ENCODE results near the gene PROK1.

Gene PROK1

DNA sequence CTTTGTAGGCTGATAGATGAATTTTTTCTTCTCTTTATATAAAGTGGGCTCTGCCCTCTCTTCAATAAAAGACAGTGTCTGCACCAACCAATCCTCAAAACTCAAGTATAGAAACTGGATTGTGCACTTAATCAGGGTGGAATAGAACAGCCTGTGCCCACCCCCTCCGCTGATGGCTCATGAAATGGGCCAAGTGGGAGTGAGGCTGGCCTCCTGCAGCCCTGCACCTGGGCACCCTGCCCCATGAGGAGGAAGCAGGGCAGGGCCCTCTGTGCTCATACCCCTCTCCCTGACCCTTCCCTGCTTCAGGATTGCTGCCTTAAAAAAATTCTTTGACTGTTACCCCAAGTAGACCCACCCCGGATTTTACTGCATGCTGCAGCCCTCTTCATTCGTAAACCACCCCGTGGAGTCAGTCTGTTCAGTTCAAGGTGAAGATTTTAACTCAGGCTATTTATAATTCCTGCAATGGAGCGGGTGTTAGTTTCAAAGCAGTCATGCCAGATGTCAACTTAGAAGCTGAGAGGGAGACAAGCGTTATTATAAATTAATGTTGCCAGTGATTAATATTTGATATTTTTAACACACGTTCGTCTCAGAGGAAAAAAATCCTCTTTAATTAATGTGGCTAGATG lies 15.8 kb downstream of the PROK1 start:
- no peak for DNase-seq

DNA sequence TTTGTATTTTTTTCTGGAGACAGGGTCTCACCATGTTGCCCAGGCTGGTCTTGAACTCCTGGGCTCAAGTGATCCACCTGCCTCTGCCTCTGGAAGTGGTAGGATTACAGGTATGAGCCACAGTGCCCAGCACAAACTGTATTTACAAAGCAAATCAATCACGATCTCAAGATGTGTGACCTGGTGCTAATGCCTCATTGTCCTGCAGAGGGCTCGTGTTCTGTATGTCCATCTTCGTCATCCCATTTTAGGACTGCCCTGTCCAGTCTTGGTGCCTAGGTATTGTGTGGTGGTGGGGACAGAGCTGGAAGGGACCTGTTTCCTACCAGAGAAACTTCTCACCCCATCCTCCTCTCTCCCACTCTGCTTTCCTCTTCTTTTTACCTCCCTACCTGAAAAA lies 20.2 kb downstream of the PROK1 start:
- no peak for DNase-seq

DNA sequence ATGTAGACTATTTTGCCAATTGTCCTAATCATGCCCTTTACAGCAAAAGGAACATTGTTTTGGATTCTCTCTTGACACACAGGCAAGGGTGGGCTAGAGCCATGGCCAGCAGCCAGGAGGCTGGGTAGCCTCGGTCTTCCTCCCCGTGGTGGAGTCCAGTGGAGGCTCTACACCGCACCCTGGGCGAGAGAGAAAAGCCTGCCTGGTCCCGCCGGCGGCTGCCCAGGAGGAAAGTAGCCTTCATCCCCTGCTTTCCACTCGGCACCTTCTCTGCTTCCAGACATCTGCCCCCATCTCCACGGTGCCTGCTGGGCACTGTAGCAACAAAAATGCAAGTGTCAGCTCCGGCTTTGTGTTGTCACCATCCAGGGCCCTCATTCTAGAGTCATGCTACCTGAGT lies 21.6 kb downstream of the PROK1 start:
- DNase-seq, result no peak

GRCh38 chr1:110474444-110474843 lies 23.5 kb downstream of the PROK1 start:
- DNase-seq, result no peak

DNA sequence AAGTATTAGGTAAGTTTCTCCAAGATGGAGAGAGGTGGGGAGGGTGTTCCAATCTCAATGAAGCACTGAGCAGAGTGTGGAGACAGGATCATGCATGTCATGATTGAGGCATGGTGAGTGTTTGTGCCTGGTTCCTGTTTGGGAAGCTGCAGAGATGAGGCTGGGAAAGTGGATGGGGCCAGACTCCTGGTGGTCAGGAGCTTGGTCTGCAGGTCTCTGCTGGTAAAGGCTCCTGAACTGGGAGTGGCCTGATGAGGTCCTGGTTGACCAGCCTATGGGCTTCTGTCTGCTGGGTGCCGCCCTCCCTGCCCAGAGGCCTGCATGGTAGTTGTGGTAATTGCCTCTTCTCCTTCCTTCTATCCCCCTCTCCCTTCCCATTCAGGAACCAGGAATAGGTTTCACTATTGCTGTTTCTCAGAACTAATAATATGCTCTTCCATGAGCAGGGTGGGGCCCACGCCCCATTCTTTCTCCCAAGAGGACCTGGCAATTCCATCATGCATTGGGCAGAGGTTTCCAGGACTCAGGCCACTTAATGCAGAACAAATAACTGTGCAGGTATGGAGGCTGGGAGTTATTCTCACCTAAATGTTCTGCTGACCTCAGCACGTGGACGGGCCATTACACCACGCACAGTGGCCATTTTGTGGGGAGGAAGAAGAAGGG lies 24.5 kb downstream of the PROK1 start:
- no peak for DNase-seq

DNA sequence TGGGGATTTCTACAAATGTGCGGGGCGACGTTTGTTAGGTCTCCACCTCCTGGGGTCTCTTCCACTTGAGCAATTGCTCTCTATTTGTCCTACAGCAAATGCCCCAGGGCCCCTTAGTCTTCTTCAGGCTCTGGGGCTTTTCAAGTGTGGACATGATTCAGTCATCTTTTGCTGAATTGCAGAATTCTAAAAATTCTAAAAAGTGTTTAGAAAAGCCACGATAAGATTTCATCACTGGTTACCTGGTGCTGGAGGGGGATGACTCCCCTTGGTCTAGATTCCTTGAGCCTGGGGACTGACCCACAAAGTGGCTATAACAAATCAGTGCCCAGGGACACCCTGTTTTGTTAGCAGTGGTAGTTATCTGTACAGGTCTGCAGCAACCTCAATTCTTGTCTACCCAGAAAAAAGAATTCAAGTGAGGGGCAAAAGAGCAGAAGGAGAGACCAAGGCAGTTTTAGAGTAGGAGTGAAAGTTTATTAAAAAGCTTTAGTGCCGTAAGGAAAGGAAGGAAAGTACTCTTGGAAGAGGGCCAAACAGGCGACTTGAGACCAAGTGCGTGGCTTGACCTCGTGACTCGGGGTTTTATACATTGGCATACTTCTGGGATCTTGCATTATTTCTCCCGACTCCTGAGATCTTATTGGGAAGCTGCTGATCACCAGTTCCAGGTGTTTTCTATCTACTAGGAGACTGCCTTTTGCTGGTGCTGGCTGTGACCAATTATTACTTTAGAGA lies 25.2 kb downstream of the PROK1 start:
- DNase-seq, result no peak

- DNase-seq, result no peak
Measured at GRCh38 chr1:110477041-110477440, 26.1 kb downstream of the PROK1 start.

- DNase-seq, result no peak
Measured at GRCh38 chr1:110477445-110477957, 26.6 kb downstream of the PROK1 start.

DNA sequence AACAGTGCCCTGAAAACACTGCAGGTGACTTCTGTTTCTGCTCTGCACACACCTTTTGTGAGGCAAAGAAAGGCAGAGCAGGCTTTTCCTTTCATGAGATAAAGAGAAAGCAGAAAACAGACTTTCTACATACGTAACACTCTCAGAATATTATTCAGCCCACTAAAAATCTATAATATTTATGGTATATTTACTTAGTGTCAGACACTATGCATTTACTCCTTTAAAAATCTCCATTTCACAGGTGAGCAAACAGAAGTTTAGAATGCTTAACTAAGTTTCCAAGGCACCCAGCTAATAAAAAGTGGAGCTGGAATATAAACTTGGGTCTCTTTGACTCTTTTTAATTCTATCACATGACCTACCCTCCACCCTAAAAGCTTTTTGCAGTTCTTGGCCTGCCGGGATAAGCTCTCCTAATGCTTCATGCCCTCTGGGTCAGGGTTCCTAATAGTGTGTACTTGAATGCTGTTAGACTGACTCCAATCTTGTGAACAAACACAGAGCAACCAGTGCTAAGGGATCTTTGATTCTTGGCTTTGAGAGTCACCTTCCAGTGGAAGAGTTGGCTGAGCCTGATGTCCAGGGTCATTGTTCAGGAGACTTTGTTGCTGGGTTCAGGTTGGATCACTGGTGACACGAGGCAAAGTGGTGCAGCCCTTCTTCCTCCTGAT lies 27.2 kb downstream of the PROK1 start:
- DNase-seq, result no peak

- no peak for DNase-seq
Measured at GRCh38 chr1:110478886-110479285, 27.9 kb downstream of the PROK1 start.

GRCh38 chr1:110480356-110481096 lies 29.6 kb downstream of the PROK1 start:
- DNase-seq, result no peak

DNA sequence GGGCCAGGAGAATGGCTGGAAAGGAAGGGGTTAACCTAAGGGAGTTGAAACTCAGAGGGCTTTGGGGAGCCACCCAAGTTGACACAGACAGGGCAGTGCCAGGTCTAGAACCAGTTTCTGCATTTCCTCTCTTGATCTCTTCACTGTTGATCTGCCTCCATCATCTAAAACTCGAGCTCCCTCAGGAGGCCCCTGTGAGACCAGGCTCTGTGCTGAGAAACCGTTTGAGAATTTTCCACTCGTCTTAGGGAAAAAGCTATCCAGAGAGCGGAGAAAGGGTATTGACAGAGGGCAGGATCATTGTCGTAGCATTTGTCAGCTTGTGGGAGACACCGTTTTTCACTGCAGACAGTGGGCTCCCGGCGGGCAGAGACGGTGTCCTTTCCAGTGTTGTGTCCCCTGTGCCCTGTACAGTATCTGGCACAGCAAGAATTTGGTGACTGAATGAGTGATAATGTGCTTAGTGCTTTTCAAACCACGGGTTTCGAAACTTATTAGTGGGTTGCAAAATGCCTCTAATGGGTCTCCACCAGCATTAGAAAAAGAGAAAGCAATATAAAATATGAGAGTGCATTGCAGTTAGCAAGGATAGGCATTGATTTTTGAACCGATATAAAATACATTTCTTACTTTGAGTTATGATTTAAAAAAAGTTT lies 31.1 kb downstream of the PROK1 start:
- DNase-seq, result no peak

GRCh38 chr1:110482662-110483307 lies 31.8 kb downstream of the PROK1 start:
- DNase-seq, result no peak

DNA sequence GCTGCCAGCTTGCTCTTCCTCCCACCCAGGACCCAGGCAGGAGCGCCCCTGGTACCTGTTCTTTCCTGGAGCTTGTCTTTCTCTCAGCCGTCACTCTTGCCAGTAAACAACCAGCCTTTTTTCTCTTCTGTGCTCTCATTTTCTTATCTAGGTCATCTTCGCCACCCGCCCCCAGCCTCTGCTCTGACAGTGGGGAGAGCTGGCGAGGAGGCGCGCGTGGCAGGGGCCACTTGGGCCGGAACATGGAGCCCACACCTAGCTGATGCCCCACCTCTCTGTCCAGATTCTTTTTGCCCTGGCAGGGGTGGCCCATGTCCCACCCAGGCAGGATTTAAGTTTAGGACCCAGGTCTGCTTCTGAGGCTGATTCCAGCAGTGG lies 32.3 kb downstream of the PROK1 start:
- no peak for DNase-seq

DNA sequence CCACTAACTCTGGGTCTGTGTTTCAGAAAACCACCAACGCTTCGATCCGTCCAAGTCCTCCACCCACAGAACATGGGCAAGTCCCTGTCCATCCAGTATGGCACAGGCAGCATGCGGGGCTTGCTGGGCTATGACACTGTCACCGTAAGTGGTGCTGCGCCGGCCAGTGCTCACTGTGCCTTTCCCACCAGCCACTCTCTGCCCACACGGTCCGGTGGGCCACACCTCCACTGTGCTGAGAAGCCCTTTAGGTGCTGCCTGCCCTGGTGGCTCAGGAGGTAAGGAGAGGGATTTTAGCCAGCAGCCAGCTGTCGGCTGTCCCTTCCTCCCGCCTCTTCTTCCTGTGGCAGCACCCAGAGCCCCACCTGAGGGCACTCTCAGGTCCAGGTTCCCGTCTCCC lies 33.9 kb downstream of the PROK1 start:
- DNase-seq, result no peak

DNA sequence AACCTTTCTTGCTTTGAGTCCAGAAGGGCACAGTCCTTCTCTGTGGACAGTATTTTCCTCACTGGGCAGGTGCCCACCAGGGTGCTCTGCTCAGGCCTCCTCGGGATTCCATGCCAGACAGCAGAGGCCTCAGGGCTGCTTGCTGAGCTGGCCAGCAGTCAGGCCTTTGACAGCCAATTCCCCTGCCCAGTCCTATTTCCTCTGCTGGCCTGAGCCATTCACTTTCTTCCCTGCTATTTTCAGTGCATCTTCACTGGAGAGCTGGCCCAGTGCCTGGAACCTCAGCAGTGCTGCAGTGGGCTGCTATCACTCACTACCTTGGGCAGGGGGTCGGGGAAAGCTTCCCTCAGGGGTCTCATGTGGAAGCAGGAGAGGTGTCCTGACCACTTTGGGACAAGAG lies 34.8 kb downstream of the PROK1 start:
- DNase-seq, result no peak

GRCh38 chr1:110487726-110488125 lies 36.8 kb downstream of the PROK1 start:
- DNase-seq, result no peak

DNA sequence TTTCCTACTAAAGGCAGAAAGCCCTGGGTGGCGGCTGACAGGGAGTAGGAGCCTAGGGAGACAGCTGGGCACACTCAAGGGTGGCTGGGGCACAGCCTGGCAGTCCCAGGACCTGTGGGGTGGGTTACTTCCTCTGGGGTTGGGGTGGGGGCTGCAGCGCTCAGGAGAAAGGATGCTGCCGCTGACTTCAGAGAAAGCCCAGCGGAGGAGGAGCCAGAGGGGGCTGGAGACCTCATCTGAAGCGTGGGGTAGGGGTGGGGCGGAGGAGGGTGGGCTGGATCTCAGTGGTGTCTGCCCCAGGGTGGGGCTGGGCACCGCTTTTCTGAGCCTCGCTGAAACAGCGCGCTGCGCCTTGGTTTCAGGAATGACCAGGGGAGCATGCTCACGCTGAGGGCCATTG lies 37.2 kb downstream of the PROK1 start:
- DNase-seq, result no peak

- no peak for DNase-seq
Measured at GRCh38 chr1:110488867-110489266, 37.9 kb downstream of the PROK1 start.

DNA sequence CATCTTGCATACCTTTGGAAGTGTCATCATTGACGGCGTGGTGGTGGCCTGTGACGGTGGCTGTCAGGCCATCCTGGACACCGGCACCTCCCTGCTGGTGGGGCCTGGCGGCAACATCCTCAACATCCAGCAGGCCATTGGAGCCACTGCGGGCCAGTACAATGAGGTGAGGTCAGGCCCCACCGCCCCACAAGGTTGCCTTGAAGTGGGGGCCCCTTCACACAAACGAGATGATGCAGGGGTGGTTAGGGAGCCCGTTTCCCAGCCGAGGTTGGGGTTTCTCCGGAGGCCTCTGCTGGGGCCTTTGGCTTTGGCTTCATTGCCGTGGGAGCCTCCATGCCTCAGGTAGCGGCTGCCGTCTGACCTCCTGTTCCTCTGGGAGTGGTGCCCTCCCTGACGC lies 38.5 kb downstream of the PROK1 start:
- no peak for DNase-seq

DNA sequence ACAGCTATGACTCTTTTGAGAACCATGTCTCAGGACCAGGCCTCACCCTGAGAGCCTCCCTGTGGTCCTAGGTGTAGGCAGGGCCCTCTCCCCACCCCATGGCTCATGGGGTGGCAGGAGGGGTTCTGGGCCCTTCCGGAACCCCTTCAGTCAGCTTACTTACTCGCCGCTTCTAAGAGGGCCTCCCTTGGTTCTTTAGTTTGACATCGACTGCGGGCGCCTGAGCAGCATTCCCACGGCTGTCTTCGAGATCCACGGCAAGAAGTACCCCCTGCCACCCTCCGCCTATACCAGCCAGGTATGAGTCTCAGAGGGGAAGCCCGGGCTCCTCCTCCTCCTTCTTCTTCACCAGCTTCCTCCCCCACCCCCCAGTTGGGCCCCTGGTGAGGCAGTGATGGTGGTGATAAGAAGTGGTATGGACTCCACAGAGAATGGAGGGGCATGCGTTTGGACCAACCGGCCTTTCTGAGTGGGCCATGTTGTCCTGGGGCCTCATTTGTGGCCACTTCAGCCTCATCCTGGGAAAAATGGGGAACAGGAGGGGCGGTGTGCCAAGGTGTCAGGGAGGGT lies 39.1 kb downstream of the PROK1 start:
- no peak for DNase-seq

Measured in stimulated activated CD4-positive, alpha-beta T cell treated with anti-CD3 and anti-CD28 coated beads, Interleukin-4, amount 100 ng/mL, for 4 hours (primary cell).